NOMO-1 (cell line): ENCODE measurements around the gene RAB8B.
"Not testable (repeated sequence)": the region's sequence is repeated elsewhere in the genome, so short reads cannot be mapped to it uniquely, and the experiment has no call there.

Experiments used
- DNase-seq, 2 experiments: peaks; one replicate each; lab custom pipeline; 2025; ENCODE audit not compliant: unreplicated experiment in 2 of 2; lab: John Stamatoyannopoulos, UW

Gene RAB8B

DNA sequence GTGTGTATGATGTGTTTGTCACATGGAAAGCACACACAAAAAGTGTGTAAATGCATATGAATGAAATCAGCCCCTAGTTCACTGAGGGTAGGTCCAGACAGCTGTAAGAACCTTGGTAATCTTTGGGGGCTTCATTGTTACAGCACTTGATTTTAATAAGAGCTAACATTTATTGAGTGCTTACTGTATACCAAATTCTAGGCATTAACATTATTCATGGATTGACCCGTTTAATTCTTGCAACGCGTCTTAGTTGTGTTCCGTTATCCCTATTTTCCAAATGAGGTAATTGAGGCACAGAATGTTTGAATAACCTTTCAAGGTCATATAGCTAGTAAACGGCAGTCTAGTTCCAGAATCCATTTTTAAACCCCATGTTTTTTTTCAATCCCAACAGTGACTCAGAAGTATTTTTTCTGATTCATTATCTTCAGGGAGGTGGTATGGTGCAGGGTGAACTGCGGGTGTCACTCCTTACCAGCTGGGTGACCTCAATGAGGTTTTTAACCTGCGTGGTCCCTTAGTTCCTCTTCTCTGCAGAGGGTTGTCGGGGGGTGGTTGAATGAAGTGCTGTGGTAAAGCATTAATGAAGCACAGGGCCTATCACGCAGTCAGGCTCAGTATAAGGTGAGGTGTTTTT is 14.2 kb downstream of the RAB8B start:
- peak; percentile 14 to 57 for DNase-seq

- no peak for DNase-seq
Observed at GRCh38 chr15:63206079-63206478, 16.7 kb downstream of the RAB8B start.

DNA sequence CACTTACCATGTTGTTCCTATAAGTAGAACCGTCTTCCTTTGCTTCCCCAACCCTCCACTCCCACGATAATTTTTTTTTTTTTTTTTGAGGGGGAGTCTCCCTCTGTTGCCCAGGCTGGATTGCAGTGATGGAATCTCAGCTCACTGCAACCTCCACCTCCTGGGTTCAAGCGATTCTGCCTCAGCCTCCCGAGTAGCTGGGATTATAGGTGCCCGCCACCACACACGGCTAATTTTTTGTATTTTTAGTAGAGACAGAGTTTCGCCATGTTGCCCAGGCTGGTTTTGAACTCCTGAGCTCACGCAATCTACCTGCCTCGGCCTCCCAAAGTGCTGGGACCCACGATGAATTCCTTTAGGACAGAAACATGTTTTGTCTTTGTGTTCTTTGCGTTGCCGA is 19.4 kb downstream of the RAB8B start:
- DNase-seq = not testable (repeated sequence)

GRCh38 chr15:63210151-63211091 is 21.0 kb downstream of the RAB8B start:
- no peak for DNase-seq

- no peak for DNase-seq
Observed at GRCh38 chr15:63211092-63211490, 21.7 kb downstream of the RAB8B start.

DNA sequence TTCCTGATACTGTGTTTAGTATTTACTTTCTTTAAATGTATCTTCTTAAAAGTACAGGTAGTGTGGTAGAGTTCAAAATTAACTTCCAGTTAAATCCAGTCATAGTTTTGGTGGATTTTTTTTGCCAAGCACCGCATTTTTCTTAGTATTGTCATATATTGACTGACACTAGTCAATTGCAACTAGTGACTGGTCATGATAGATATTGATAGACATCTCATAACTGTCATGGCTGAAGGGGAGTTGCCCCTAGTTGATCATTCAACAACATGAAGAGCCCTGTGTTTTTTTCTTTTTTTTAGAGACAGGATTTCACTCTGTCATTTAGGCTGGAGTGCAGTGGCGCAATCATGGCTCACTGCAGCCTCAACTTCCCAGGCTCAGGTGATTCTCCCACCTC is 22.1 kb downstream of the RAB8B start:
- no peak for DNase-seq

- peak; percentile 11 to 60 for DNase-seq
Observed at GRCh38 chr15:63212050-63213004, 22.9 kb downstream of the RAB8B start.

- no peak for DNase-seq
Observed at GRCh38 chr15:63218100-63218808, 28.8 kb downstream of the RAB8B start.

DNA sequence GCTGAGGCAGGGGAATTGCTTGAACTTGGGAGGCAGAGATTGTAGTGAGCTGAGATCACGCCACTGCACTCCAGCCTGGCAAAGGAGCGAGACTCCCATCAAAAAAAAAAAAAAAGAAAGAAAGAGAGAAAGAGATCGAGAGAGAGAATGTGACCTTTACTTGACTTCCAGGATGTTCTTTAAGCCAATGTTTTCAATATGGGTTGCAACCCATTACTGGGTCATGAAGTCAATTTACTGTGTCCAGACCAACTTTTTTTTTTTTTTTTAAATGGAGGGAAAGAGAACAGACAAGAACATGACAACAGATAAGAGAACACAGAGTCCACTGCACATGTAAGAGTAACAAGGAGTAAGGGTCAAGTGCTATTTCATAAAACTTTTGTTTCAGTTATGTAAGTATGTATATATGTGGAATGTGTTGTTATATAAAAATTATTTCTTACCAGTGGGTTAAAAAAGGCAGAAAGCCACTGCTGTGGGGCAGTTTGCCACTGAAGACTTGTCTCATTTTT is 29.8 kb downstream of the RAB8B start:
- DNase-seq = no peak

DNA sequence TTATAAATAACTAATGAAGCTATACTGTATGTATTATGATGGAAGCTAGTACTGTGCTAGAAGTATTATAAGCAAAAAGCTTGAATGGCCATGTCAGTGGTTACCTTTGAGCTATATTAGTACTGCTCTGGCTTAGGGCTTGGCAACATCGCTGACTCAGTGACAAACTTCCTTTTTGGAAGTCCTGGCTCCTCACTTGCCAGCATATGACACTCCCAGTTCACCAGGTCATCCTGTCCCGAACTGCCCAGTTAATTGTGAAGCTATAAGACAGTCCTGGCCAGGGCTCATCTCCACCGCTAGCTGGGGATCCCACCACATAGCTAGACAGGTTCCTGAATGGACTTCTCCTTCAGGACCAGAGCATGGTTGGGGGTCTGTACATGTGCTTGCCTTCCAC is 31.9 kb downstream of the RAB8B start:
- no peak for DNase-seq

DNA sequence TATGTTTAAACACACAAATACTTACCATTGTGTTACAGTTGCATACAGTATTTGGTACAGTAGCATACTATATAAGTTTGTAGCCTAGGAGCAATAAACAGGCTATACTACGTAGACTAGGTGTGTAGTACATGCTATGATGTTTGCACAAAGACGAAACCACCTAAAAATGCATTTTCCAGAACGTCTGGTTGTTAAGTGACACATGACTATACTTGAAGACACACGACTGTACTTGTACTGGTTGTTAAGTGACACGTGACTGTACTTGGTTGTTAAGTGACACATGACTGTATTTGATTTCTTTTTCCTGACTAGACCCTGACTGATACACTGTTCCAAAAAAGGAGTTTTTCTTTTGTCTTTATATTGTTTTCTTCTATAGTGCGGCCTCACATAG is 34.1 kb downstream of the RAB8B start:
- no peak for DNase-seq

DNA sequence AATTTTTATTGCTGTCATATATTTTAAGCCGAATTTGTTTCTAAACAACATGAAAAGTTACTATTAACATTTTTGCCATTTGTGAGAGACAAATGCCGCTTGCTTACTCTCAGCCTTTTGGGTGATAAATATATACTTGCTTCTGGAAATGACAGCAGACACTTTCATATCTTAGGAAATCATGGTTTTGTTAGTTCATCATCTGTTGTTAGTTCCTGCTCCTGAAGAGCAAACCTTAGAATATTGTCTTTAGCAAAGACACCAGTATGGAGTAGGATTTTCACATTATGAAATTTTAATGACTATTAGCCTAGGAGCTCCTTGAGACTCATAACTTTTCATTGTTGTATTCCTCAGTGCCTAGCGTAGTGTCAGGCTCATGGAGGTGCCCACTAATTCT is 36.0 kb downstream of the RAB8B start:
- no peak for DNase-seq

DNA sequence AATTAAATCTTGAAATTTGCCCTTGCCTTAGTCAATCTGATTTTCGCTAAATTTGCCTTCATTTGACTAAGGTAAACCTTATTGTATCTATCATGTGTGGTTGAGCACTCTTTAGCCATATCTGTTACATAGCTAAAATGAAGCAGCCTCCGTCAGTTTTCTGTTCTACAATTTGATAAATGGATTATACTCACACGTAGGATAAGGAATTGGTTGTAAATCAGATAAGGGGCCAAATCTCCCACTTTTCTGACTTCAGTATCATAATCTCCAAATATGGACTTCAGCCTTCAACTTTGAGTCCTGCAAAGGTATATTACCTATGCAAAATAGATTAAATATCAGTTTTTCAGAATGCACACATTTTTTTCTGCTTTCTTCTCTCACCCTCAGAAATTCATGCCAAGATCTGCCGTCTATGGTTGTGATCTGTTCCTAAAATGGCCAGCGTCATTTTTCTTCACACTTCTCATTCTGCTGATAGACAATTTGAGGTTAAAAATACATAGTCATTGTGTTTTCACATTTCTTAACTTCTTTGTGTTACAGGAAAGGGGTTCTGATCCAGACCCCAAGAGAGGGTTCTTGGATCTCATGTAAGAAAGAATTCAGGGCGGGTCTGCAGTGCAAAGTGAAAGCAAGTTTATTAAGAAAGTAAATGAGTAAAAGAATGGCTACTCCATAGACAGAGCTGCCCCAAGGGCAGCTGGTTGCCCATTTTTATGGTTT is 36.9 kb downstream of the RAB8B start:
- DNase-seq = no peak

DNA sequence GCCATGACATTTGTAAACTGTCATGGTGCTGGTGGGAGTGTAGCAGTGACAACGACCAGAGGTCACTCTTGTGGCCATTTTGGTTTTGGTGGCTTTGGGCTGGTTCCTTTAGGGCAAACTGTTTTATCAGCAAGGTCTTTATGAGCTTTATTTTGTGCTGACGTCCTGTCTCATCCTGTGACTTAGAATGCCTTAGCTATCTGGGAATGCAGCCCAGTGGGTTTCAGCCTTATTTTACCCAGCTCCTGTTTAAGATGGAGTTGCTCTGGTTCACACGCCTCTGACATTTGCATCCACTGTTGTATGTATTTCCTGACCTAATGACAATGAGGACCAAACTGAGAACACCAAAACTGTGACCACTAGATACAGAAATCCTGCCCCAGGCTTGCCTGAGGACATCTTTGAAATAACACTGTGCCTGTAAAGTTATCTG is 37.6 kb downstream of the RAB8B start:
- no peak for DNase-seq

DNA sequence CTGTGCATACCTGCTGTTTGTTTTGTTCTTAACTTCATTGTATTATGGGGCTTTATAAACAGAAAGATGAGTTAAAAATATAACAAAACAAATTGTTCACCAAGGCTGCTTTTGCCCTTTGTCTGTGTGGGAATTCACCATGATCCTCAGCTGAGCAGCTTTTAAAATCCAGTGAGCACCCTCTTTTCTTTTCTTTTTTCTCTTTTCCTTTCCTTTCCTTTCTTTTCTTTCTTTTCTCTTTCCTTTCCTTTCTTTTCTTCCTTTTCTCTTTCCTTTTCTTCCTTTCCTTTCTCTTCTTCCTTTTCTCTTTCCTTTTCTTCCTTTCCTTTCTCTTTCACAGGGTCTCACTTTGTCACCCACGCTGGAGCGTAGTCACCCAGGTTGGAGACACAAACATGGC is 38.3 kb downstream of the RAB8B start:
- no peak for DNase-seq

DNA sequence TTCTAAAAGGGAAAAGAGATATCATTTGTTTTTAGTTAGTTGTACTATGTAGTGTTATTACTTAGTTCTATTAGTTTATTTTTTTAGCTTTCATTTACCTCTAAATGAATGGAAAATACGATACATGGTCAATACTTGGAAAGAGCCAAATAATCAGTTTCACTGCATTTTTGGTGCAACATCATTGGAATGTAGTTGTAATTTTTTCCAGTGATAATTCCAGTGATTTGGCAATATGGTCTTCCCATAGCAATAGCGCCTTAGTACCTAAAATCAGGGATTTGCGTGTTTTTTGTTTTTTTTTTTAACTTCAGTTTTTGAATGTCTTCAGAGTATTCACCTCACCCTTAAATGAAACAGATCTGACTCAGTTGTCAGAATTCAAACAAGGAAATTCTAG is 41.8 kb downstream of the RAB8B start:
- no peak for DNase-seq

DNA sequence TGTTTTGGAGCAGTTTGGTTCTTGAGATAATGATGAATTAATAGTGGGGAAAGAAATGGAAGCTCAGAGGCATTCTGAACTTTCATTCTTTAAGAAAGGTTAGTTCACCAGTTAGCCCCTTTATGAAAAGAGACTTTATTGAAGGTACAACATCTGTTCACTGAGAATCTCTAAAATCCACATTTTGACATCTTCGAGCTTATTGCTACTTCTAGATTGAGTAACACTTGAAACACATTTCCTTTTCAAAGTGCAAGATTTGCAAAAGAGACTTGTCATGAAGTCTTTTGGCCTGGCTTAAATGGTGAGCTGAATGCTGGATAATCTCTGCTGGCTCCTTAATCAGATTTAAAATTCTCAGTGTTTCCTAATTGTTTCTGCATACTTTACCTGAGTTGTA is 42.3 kb downstream of the RAB8B start:
- peak in 1 of 2 experiments; percentile 45 for DNase-seq

- peak; percentile 16 to 71 for DNase-seq
Observed at GRCh38 chr15:63232405-63232804, 43.0 kb downstream of the RAB8B start.

GRCh38 chr15:63232943-63233342 is 43.5 kb downstream of the RAB8B start:
- no peak for DNase-seq
